Testis (tissue), 2 donors: ENCODE results near the gene SVIL.

Source experiments
- POLR2A ChIP-seq: fragments of 450-650 bp; IDR thresholded peaks from one replicate; pipeline ENCODE4 v1.6.1; 2017; ENCODE audit warnings: antibody characterized with exemption, mild to moderate bottlenecking, moderate library complexity
- TF ChIP-seq, protein P1 (sequence below), 3 experiments: fragments of 450-650 bp in 2 of 3; fragments of 200-600 bp in 1 of 3; sonication (generic) in 1 of 3; IDR thresholded peaks; one replicate each; pipeline ENCODE4 v1.5.1; 2016 to 2019; ENCODE audit warnings: antibody characterized with exemption in 3 of 3, mild to moderate bottlenecking in 2 of 3, moderate library complexity in 1 of 3

DNA sequence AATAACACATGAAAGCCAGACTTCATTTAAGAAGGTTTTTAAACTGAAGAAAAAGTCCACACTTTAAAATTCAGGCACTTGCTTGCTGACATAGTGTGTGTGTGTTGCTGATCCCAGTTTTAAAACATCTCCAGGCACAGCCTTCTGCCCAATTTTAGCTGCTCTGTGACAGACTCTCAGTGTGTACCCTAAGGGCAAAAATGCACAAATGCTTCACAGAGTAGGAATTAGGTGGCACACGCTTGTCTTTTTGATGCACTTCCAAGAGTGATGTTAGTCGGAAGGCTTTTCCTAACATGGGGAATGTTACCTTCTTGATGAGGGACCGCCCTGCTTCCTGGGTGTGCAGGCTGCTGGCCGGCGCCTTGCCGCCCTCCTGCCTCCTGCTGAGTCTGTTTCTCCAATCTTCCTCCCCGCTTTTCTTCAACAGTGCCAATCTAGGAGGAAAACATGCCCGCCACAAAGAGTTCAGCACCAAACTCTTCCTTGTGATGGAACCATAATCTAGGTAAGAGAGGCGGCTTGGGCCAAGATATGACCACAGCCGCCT is 122.3 kb downstream of the SVIL start:
- TF ChIP-seq, protein P1, sequence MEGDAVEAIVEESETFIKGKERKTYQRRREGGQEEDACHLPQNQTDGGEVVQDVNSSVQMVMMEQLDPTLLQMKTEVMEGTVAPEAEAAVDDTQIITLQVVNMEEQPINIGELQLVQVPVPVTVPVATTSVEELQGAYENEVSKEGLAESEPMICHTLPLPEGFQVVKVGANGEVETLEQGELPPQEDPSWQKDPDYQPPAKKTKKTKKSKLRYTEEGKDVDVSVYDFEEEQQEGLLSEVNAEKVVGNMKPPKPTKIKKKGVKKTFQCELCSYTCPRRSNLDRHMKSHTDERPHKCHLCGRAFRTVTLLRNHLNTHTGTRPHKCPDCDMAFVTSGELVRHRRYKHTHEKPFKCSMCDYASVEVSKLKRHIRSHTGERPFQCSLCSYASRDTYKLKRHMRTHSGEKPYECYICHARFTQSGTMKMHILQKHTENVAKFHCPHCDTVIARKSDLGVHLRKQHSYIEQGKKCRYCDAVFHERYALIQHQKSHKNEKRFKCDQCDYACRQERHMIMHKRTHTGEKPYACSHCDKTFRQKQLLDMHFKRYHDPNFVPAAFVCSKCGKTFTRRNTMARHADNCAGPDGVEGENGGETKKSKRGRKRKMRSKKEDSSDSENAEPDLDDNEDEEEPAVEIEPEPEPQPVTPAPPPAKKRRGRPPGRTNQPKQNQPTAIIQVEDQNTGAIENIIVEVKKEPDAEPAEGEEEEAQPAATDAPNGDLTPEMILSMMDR (IDR thresholded peaks at IDR 0.05) = no peak
- TF ChIP-seq POLR2A = no peak
